HepG2 (cell line): Measurements from ENCODE around the gene INTS7. TPM values are rescaled to one million over a fixed set of nuclear protein-coding genes. Genes with fewer than 3 reads are reported as not detected.

Experiments
- AGO2 ChIP-seq: fragments of 200-400 bp; formaldehyde crosslinking; optimal IDR thresholded peaks from 2 replicates; pipeline ENCODE3; 2017; ENCODE audit warnings: mild to moderate bottlenecking, low read depth, low read length, moderate library complexity
- CAMTA2 ChIP-seq: sonication (generic); formaldehyde crosslinking; IDR thresholded peaks from 2 replicates; pipeline ENCODE4 v1.4.0; 2020; ENCODE audit warnings: mild to moderate bottlenecking, missing genetic modification reagents, borderline replicate concordance
- CCAR2 ChIP-seq: fragments of 200-400 bp; formaldehyde crosslinking; optimal IDR thresholded peaks from 2 replicates; pipeline ENCODE3; 2018; ENCODE audit warnings: low read depth, mild to moderate bottlenecking, low read length, moderate library complexity
- CHCHD3 ChIP-seq: sonication (generic); formaldehyde crosslinking; IDR thresholded peaks from 2 replicates; pipeline ENCODE4 v1.8.0; 2022; ENCODE audit warnings: mild to moderate bottlenecking, missing genetic modification reagents, moderate library complexity
- EP300 ChIP-seq, 3 experiments: sonication (generic) in 1 of 3; formaldehyde crosslinking in 1 of 3; IDR thresholded peaks; 2 replicates each; pipeline versions ENCODE4 v1.5.1 to v1.6.1; 2011 to 2020; ENCODE audit warnings: low read depth in 2 of 3, low read length in 2 of 3, borderline replicate concordance in 1 of 3, improper control_type of control experiment in 1 of 3, mild to moderate bottlenecking in 1 of 3, missing genetic modification reagents in 1 of 3, moderate library complexity in 1 of 3
- GTF3A ChIP-seq: sonication (generic); formaldehyde crosslinking; conservative IDR thresholded peaks from 2 replicates; pipeline ENCODE4 v1.4.0; 2020; ENCODE audit warnings: mild to moderate bottlenecking, missing genetic modification reagents
- HOXD1 ChIP-seq: sonication (generic); formaldehyde crosslinking; IDR thresholded peaks from 2 replicates; pipeline ENCODE4 v1.5.0; 2020; ENCODE audit warnings: missing genetic modification reagents
- MXD4 ChIP-seq: IDR thresholded peaks from 2 replicates; pipeline ENCODE4 v1.6.1; 2016; ENCODE audit warnings: mild to moderate bottlenecking, missing biosample characterization, missing genetic modification reagents
- MXI1 ChIP-seq: IDR thresholded peaks from 3 replicates; pipeline ENCODE4 v1.6.1; 2012; ENCODE audit warnings: low read depth, low read length, inconsistent platforms, borderline replicate concordance
- PCBP1 ChIP-seq: fragments of 200-400 bp; formaldehyde crosslinking; IDR thresholded peaks from 2 replicates; pipeline ENCODE4 v1.6.1; 2017; ENCODE audit warnings: mild to moderate bottlenecking, low read depth, low read length, borderline replicate concordance
- PREB ChIP-seq: sonication (generic); formaldehyde crosslinking; IDR thresholded peaks from 2 replicates; pipeline ENCODE4 v1.4.0; 2020; ENCODE audit warnings: missing genetic modification reagents
- PRMT3 ChIP-seq: sonication (generic); formaldehyde crosslinking; IDR thresholded peaks from 2 replicates; pipeline ENCODE4 v1.8.1; 2022; ENCODE audit warnings: low read depth, mild to moderate bottlenecking, moderate library complexity, missing genetic modification reagents, borderline replicate concordance
- REL ChIP-seq: sonication (generic); formaldehyde crosslinking; conservative IDR thresholded peaks from 2 replicates; pipeline ENCODE4 v1.8.0; 2022; ENCODE audit warnings: mild to moderate bottlenecking, missing genetic modification reagents, moderate library complexity
- TBP ChIP-seq: sonication (generic); formaldehyde crosslinking; IDR thresholded peaks from 2 replicates; pipeline ENCODE4 v1.5.0; 2020; ENCODE audit warnings: missing genetic modification reagents
- YEATS4 ChIP-seq: sonication (generic); formaldehyde crosslinking; IDR thresholded peaks from 2 replicates; pipeline ENCODE4 v1.4.0; 2020; ENCODE audit warnings: missing genetic modification reagents, borderline replicate concordance
- ZBTB10 ChIP-seq: sonication (generic); formaldehyde crosslinking; IDR thresholded peaks from 2 replicates; pipeline ENCODE4 v1.4.0; 2020; ENCODE audit warnings: missing genetic modification reagents, borderline replicate concordance
- ZC3H4 ChIP-seq: sonication (generic); formaldehyde crosslinking; IDR thresholded peaks from 2 replicates; pipeline ENCODE4 v1.4.0; 2020; ENCODE audit warnings: missing genetic modification reagents, borderline replicate concordance
- ZNF605 ChIP-seq: sonication (generic); formaldehyde crosslinking; IDR thresholded peaks from 2 replicates; pipeline ENCODE4 v1.8.0; 2022; ENCODE audit warnings: mild to moderate bottlenecking, missing genetic modification reagents
- ZNF678 ChIP-seq: sonication (generic); formaldehyde crosslinking; IDR thresholded peaks from 2 replicates; pipeline ENCODE4 v1.4.0; 2020; ENCODE audit warnings: mild to moderate bottlenecking, missing genetic modification reagents
- ZNF772 ChIP-seq: sonication (generic); formaldehyde crosslinking; IDR thresholded peaks from 2 replicates; pipeline ENCODE4 v1.5.0; 2020; ENCODE audit warnings: mild to moderate bottlenecking, missing genetic modification reagents
- polyA plus RNA-seq, 8 experiments: library from polyadenylated mRNA; depleted of rRNA in 3 of 8; stranded (reverse) in 7 of 8; unstranded in 1 of 8; fragments of >200 nt; fragmentation: Illumina TruSeq in 4 of 8; extraction: Trizol in 4 of 8; gene quantifications; 2 replicates each; pipeline versions ENCODE4 v1.2.1 to v1.2.3, GENCODE V29; 2011 to 2016; ENCODE audit warnings: low read depth in 4 of 8, missing spikeins in 1 of 8, mixed read lengths in 1 of 8; ENCODE audit not compliant: insufficient read depth in 1 of 8
- total RNA-seq, 5 experiments: library from RNA; depleted of rRNA; stranded (reverse); fragments of >200 nt; fragmentation: Illumina TruSeq; extraction: Trizol; gene quantifications; 2 replicates each; pipeline ENCODE4 v1.2.3, GENCODE V29; 2016; ENCODE audit warnings: low read depth in 1 of 5
- TF ChIP-seq, protein P1 (sequence below): sonication (generic); formaldehyde crosslinking; IDR thresholded peaks from 2 replicates; pipeline ENCODE4 v1.8.1; 2023; ENCODE audit warnings: missing genetic modification reagents, mild to moderate bottlenecking, borderline replicate concordance
- TF ChIP-seq, protein P2 (sequence below): sonication (generic); formaldehyde crosslinking; IDR thresholded peaks from 2 replicates; pipeline ENCODE4 v1.4.0; 2020; ENCODE audit warnings: missing genetic modification reagents, low read depth, mild to moderate bottlenecking, borderline replicate concordance

Gene INTS7
- total and polyA plus RNA-seq, 2 of the 13 experiments (the other 11 are each of a cell fraction or from before 2014, with no cell fraction given): 18.3 to 22.4 TPM

- TF ChIP-seq AGO2: no peak
- peak; percentile 84 for TF ChIP-seq MXD4 (CRISPR knock-in tag)
- TF ChIP-seq PREB (CRISPR knock-in tag): no peak
- 0 out of 2 replicates have a peak, but pooled peaks have one; percentile 16 for TF ChIP-seq REL
- TF ChIP-seq PCBP1: 0 out of 2 replicates have a peak, but pooled peaks have one; percentile 43
- TF ChIP-seq GTF3A (CRISPR knock-in tag): 0 out of 2 replicates have a peak, but pooled peaks have one; percentile 25
- TF ChIP-seq ZNF678 (CRISPR knock-in tag): no peak; the same call in 1 of the 2 replicates
- 0 out of 2 replicates have a peak, but pooled peaks have one; percentile 54 for TF ChIP-seq ZC3H4
- TF ChIP-seq CAMTA2: no peak
- TF ChIP-seq YEATS4 (CRISPR knock-in tag): peak; percentile 74
- no peak for TF ChIP-seq CCAR2
- TF ChIP-seq ZNF605 (CRISPR knock-in tag): peak; percentile 94
- TF ChIP-seq PRMT3 (CRISPR knock-in tag): 0 out of 2 replicates have a peak, but pooled peaks have one; percentile 67
- TF ChIP-seq HOXD1 (CRISPR knock-in tag): no peak
- 0 out of 2 replicates have a peak, but pooled peaks have one; percentile 30 for TF ChIP-seq CHCHD3 (CRISPR knock-in tag)
- TF ChIP-seq MXI1: peak; percentile 86; the same call in 2 of the 3 replicates
- TF ChIP-seq, protein P1, sequence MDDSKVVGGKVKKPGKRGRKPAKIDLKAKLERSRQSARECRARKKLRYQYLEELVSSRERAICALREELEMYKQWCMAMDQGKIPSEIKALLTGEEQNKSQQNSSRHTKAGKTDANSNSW (CRISPR knock-in tag): no peak
- TF ChIP-seq, protein P2, sequence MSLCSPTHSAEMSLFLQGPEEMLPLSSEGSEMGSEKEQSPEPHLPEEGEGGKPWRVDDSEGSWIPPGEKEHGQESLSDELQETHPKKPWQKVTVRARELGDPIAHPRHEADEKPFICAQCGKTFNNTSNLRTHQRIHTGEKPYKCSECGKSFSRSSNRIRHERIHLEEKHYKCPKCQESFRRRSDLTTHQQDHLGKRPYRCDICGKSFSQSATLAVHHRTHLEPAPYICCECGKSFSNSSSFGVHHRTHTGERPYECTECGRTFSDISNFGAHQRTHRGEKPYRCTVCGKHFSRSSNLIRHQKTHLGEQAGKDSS (CRISPR knock-in tag): no peak
- peak; percentile 85; the same call in 1 of the 2 replicates for TF ChIP-seq ZNF772
- no peak for TF ChIP-seq TBP (CRISPR knock-in tag)
- no peak; the same call in 1 of the 2 replicates for TF ChIP-seq ZBTB10 (CRISPR knock-in tag)
- TF ChIP-seq EP300 (IDR thresholded peaks at IDR 0.05; ENCODE audit: low read depth in 2 of 2, low read length in 2 of 2): no peak; a peak in 1 of 4 replicates
- peak; percentile 47; the same call in 1 of the 2 replicates for TF ChIP-seq EP300 (CRISPR knock-in tag; IDR thresholded peaks at IDR 0.05; ENCODE audit: borderline replicate concordance)
Observed at GRCh38 chr1:212035123-212035834, at the start of gene INTS7, which contains the start of gene DTL (continued).
